Measurements from ENCODE around the gene PDCD11.

DNA sequence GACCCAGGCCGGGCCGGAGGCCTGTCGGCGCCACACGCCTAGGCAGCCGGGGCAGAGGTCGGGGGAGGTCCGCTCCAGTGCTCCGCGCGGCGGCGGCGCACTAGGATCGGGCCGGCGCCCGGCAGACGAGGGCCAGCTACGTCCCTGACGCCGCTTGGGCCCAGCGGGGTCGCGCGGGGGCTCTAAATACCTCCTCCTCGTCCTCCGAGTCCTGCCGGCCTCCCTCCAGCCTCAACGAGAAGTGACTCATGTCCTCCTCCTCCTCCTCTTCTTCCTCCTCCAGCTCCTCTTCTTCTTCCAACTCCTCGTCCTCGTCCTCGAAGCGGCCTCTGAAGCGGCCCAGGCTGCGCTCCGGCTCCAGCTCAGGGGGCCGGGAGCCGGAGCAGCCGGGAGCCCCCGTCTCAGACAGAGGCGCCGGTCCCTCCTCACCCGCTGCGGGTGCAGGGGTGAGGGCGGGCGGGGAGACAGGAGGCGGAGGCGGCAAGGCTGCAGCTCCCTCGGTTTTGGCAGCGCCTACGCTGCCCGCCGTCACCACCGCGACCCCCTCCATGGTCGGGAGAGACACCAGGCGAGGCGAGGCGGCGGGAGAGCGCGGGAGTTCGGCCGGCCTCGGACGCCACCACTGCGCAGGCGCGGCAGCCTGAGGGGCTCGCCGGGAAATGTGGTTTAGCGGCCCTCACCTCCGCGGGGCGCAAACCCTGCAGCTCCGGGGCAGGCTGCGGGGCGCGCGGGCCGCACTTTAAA is 45.7 kb upstream of the PDCD11 start, which contains the start of gene PCGF6:
- TF ChIP-seq, protein P1, sequence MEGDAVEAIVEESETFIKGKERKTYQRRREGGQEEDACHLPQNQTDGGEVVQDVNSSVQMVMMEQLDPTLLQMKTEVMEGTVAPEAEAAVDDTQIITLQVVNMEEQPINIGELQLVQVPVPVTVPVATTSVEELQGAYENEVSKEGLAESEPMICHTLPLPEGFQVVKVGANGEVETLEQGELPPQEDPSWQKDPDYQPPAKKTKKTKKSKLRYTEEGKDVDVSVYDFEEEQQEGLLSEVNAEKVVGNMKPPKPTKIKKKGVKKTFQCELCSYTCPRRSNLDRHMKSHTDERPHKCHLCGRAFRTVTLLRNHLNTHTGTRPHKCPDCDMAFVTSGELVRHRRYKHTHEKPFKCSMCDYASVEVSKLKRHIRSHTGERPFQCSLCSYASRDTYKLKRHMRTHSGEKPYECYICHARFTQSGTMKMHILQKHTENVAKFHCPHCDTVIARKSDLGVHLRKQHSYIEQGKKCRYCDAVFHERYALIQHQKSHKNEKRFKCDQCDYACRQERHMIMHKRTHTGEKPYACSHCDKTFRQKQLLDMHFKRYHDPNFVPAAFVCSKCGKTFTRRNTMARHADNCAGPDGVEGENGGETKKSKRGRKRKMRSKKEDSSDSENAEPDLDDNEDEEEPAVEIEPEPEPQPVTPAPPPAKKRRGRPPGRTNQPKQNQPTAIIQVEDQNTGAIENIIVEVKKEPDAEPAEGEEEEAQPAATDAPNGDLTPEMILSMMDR (IDR thresholded peaks at IDR 0.05; ENCODE audit: control extremely low read depth in 1 of 3, insufficient read depth in 1 of 3, low read depth in 1 of 3, low read length in 3 of 3): no peak
- TF ChIP-seq RXRA (IDR thresholded peaks at IDR 0.05; ENCODE audit: insufficient read depth, low read depth, low read length): no peak
- no peak for TF ChIP-seq MAFK (IDR thresholded peaks at IDR 0.05; ENCODE audit: low read depth, low read length)
